ENCODE measurements around the gene LMNTD1. TPM values are rescaled to one million over a fixed set of nuclear protein-coding genes. Genes with fewer than 3 reads are reported as not detected.

LMNTD1 gene
- total and polyA plus RNA-seq, 9 of the 15 experiments (the other 6 are each of a cell fraction or from before 2014, with no cell fraction given): not detected

DNA sequence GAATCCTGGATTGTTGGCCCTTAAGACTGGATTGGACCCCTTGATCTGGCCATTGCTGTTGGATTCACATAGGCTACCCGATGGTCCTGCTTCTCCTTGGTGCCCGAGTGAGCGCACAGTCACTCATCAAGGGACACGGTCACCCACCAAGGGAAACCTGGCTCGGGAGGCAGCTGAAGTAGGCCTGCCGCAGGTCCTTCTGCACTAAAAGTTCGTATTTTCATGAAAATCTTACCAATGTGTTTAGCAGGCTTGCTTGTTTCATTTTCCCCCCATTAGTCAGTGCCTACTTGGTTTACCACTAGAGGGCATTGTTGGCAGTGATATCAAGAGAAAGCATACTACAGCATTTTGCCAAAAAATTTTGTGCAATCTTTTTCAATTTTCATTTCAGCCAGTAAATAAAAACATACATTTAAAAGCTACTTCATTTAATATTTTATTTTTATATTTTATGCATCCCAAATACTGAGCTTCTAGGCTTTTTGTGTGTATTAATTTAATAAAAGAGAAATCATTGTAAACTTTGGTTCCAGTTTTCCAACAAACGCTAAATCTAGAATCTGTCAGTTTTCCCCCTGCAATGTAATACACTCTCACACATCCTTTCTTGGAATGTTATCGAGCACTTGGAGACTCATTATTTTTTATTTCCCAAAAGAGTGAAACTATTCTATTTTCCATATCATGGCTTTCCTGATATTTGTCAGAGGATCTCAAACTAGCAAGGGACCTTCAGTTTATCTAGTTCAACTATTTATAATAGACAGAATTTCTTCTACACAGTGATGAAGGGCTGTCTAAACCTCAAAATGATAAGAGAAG is 116.7 kb downstream of the LMNTD1 start (continued):
- TF ChIP-seq JUND (IDR thresholded peaks at IDR 0.05; ENCODE audit: borderline replicate concordance, low read depth, low read length): peak; percentile 25; the same call in 1 of the 2 replicates
- TF ChIP-seq JUND (tag; IDR thresholded peaks at IDR 0.05; ENCODE audit: borderline replicate concordance, low read depth, low read length): no peak
- no peak for TF ChIP-seq MTF1 (CRISPR knock-in tag; IDR thresholded peaks at IDR 0.05; ENCODE audit: borderline replicate concordance)
- TF ChIP-seq BMI1 (IDR thresholded peaks at IDR 0.05; ENCODE audit: low read length): 0 out of 2 replicates have a peak, but pooled peaks have one; percentile 19
- no peak for TF ChIP-seq CEBPG (CRISPR knock-in tag; IDR thresholded peaks at IDR 0.05)
- TF ChIP-seq CEBPG (tag; conservative IDR thresholded peaks at IDR 0.05 in 1 of 2, IDR thresholded peaks at IDR 0.05 in 1 of 2): peak in 1 of 2 experiments; percentile 24; a peak in 1 of 4 replicates
- no peak for TF ChIP-seq ZNF696 (CRISPR knock-in tag; conservative IDR thresholded peaks at IDR 0.05)
- TF ChIP-seq, protein P1, sequence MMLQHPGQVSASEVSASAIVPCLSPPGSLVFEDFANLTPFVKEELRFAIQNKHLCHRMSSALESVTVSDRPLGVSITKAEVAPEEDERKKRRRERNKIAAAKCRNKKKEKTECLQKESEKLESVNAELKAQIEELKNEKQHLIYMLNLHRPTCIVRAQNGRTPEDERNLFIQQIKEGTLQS (IDR thresholded peaks at IDR 0.05): no peak
- TF ChIP-seq, protein P1 (CRISPR knock-in tag; conservative IDR thresholded peaks at IDR 0.05): no peak
- TF ChIP-seq, protein P2, sequence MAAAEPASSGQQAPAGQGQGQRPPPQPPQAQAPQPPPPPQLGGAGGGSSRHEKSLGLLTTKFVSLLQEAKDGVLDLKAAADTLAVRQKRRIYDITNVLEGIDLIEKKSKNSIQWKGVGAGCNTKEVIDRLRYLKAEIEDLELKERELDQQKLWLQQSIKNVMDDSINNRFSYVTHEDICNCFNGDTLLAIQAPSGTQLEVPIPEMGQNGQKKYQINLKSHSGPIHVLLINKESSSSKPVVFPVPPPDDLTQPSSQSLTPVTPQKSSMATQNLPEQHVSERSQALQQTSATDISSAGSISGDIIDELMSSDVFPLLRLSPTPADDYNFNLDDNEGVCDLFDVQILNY (CRISPR knock-in tag; IDR thresholded peaks at IDR 0.05): no peak
- peak; percentile 57 to 87 (median 76); a peak in 5 of 6 replicates for TF ChIP-seq CTCF (IDR thresholded peaks at IDR 0.05 in 2 of 3, conservative IDR thresholded peaks at IDR 0.05 in 1 of 3; ENCODE audit: insufficient read depth in 2 of 3, low read depth in 1 of 3, low read length in 3 of 3)
- TF ChIP-seq, protein P3, sequence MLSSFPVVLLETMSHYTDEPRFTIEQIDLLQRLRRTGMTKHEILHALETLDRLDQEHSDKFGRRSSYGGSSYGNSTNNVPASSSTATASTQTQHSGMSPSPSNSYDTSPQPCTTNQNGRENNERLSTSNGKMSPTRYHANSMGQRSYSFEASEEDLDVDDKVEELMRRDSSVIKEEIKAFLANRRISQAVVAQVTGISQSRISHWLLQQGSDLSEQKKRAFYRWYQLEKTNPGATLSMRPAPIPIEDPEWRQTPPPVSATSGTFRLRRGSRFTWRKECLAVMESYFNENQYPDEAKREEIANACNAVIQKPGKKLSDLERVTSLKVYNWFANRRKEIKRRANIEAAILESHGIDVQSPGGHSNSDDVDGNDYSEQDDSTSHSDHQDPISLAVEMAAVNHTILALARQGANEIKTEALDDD (IDR thresholded peaks at IDR 0.05): no peak
- TF ChIP-seq KAT8 (IDR thresholded peaks at IDR 0.05; ENCODE audit: low read depth): no peak
- TF ChIP-seq DEAF1 (CRISPR knock-in tag; IDR thresholded peaks at IDR 0.05): peak; percentile 70; the same call in 1 of the 2 replicates

All from K562 (cell line).